GM12801 (cell line): ENCODE data around the gene FRAS1.

Experiments
- CTCF ChIP-seq: IDR thresholded peaks from one replicate; pipeline ENCODE4 v1.5.1; 2011; ENCODE audit warnings: control low read depth; ENCODE audit not compliant: insufficient read length; ENCODE audit errors: extremely low read depth

FRAS1 gene

GRCh38 chr4:78337244-78338020, 280.3 kb downstream of the FRAS1 start:
- TF ChIP-seq CTCF = no peak

GRCh38 chr4:78342125-78342524, 285.0 kb downstream of the FRAS1 start:
- no peak for TF ChIP-seq CTCF

DNA sequence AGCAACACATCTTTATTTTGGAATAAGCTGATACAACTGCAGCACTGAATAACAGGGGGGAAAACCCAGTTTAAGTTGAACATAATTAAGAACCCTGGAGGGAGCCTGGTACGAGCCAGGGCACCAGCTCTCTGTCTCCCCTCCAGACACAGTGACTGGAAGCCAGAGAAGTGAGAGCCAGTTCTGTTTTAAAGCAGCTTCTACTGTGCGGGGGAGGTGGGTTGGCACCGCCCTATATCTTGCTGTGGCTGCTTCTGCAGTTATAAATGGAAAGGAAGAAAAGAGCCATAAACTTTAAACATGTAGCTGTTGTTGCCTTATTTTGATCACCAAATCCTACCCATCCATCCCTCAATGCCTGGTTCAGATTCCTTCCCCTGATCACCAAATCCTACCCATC, 286.6 kb downstream of the FRAS1 start:
- TF ChIP-seq CTCF = no peak

- no peak for TF ChIP-seq CTCF
These were observed 288.1 kb downstream of the FRAS1 start for GRCh38 chr4:78345237-78345636.

DNA sequence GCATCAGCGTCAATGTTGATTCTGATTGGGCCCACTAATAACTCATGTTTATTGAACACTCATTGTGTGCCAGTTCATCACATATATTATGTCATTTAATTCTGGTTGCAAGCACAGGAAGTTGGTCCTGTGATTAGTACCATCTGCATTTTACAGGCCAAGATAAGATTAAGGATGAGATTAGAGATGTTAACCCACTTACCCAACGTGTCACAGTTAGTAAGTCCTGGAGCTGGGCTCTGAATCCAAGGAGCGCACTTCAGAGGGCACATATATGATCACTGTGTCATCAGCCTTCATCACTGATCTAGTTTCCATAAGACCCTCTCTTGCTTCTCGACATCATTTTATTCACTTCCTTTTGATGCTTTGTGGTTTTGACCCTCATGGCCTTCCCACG, 289.1 kb downstream of the FRAS1 start:
- no peak for TF ChIP-seq CTCF

DNA sequence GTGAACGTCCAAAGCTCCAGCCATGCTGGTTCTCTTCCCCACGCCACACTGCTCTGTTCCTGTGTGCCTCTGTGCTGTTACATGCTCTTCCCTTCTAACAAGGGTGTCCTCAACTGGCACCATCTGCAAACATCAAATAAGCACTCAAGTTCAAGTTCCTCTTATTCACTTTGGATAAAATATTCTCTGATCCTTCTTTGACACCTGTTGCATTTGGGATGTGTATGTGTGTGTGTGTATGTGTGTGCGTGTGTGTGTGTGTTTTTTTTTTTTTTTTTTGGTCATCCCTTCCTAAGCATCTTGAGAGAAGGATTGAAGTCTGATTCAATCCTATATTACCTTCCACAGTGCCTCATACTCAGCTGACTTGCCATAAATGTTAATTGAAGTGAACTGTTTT, 290.4 kb downstream of the FRAS1 start:
- TF ChIP-seq CTCF = no peak

DNA sequence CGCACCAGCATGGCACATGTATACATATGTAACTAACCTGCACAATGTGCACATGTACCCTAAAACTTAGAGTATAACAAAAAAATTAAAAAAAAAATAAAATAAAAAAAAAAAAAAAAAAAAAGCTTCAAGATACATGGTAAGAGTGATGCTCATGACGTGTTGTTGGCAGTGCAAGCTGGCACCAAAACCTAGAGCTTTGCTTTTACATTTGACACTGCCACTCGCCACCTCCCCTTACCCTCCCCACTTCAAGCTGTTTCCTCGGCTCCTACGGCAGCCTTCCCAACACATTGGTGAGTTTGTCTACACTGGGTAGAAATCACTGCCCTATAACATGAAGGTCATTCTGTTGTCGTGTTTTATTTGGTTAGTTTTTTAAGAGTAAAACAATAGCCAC, 296.8 kb downstream of the FRAS1 start:
- no peak for TF ChIP-seq CTCF
